ENCODE data around the gene ELP2. TPM values are rescaled to one million over a fixed set of nuclear protein-coding genes. Genes with fewer than 3 reads are reported as not detected.

The ELP2 gene
- total and polyA plus RNA-seq, 9 of the 15 experiments (the other 6 are each of a cell fraction or from before 2014, with no cell fraction given) = 76.8 to 192 (median 140) TPM

GRCh38 chr18:36187826-36188721, 58.4 kb downstream of the ELP2 start (continued):
- no peak for TF ChIP-seq ZBTB40 (IDR thresholded peaks at IDR 0.05)
- TF ChIP-seq ZBTB40 (CRISPR knock-in tag; IDR thresholded peaks at IDR 0.05) = no peak
- TF ChIP-seq SIN3A (IDR thresholded peaks at IDR 0.05; ENCODE audit: borderline replicate concordance in 2 of 2, control insufficient read depth in 1 of 2, low read depth in 2 of 2, low read length in 2 of 2) = no peak
- no peak for TF ChIP-seq VEZF1 (CRISPR knock-in tag; IDR thresholded peaks at IDR 0.05)
- TF ChIP-seq PCBP2 (IDR thresholded peaks at IDR 0.05; ENCODE audit: low read depth, low read length, poor library complexity, severe bottlenecking) = no peak
- TF ChIP-seq KLF16 (IDR thresholded peaks at IDR 0.05) = no peak
- TF ChIP-seq ZNF311 (CRISPR knock-in tag; IDR thresholded peaks at IDR 0.05) = no peak; the same call in 1 of the 2 replicates
- TF ChIP-seq ZNF780A (CRISPR knock-in tag; IDR thresholded peaks at IDR 0.05) = no peak
- no peak for TF ChIP-seq CREB5 (CRISPR knock-in tag; IDR thresholded peaks at IDR 0.05)
- TF ChIP-seq TSHZ1 (CRISPR knock-in tag; IDR thresholded peaks at IDR 0.05) = no peak

Data from K562 (cell line).